Osteocyte (in vitro differentiated cells): Measurements from ENCODE around the gene TPSB2. TPM values are rescaled to one million over a fixed set of nuclear protein-coding genes. Genes with fewer than 3 reads are reported as not detected.
"Not testable (repeated sequence)": the region's sequence is repeated elsewhere in the genome, so short reads cannot be mapped to it uniquely, and the experiment has no call there.

Experiments
- DNase-seq: peaks from one replicate; pipeline ENCODE4 v3.0.0; 2021; ENCODE audit warnings: mixed read lengths; ENCODE audit not compliant: unreplicated experiment; ENCODE audit errors: extremely low spot score
- H3K27ac Mint-ChIP-seq: one replicate; pipeline ENCODE4 v1.8.0; 2021; ENCODE audit warnings: mild to moderate bottlenecking, mixed read lengths; ENCODE audit not compliant: unreplicated experiment
- H3K27me3 Mint-ChIP-seq: one replicate; pipeline ENCODE4 v1.8.0; 2021; ENCODE audit warnings: mixed read lengths; ENCODE audit not compliant: unreplicated experiment
- H3K36me3 Mint-ChIP-seq: one replicate; pipeline ENCODE4 v1.8.0; 2021; ENCODE audit warnings: mixed read lengths; ENCODE audit not compliant: unreplicated experiment
- H3K4me1 Mint-ChIP-seq: one replicate; pipeline ENCODE4 v1.8.0; 2021; ENCODE audit warnings: mixed read lengths; ENCODE audit not compliant: unreplicated experiment
- H3K4me3 Mint-ChIP-seq: one replicate; pipeline ENCODE4 v1.8.0; 2021; ENCODE audit warnings: mild to moderate bottlenecking, moderate library complexity, mixed read lengths; ENCODE audit not compliant: unreplicated experiment
- H3K9me3 Mint-ChIP-seq: one replicate; pipeline ENCODE4 v1.8.0; 2021; ENCODE audit warnings: mixed read lengths; ENCODE audit not compliant: unreplicated experiment
- CTCF ChIP-seq: fragments of 200-600 bp; sonication (generic); IDR thresholded peaks from 2 replicates; pipeline ENCODE4 v1.5.0; 2021; ENCODE audit warnings: antibody characterized with exemption, mild to moderate bottlenecking, moderate library complexity
- total RNA-seq: library from RNA; stranded (reverse); gene quantifications from 2 replicates; pipeline ENCODE4 v1.2.1, GENCODE V29; 2021

Gene TPSB2
- total RNA-seq, 1 donor from 2014 or later, result not detected

DNA sequence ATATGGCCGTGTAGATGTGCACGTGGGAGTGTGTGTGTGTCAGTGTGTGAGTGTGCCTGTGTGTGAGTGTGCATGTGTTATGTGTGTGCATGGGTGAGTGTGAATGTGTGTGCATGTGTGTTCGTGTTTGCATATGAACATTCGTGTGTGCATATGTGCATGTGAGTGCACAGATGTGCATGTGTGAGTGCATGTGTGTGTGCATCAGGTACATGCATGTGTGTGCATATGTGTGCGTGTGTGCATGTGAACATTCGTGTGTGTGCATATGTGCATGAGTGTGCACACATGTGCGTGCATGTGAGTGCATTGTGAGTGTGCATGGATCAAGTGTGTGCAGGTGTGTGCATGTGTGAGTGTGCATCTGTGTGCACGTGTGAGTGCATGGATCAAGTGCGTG is 8.0 kb upstream of the TPSB2 start:
- DNase-seq, result no peak
- Mint-ChIP-seq H3K27me3 (no peaks in the 10 kb centered on the region), H3K4me3 (no peak overlapping the region), H3K27ac (no peak overlapping the region), H3K4me1 (no peaks in the 10 kb centered on the region), H3K36me3 (no peaks in the 10 kb centered on the region), H3K9me3 (no peaks in the 10 kb centered on the region)
- TF ChIP-seq CTCF, result no peak

DNA sequence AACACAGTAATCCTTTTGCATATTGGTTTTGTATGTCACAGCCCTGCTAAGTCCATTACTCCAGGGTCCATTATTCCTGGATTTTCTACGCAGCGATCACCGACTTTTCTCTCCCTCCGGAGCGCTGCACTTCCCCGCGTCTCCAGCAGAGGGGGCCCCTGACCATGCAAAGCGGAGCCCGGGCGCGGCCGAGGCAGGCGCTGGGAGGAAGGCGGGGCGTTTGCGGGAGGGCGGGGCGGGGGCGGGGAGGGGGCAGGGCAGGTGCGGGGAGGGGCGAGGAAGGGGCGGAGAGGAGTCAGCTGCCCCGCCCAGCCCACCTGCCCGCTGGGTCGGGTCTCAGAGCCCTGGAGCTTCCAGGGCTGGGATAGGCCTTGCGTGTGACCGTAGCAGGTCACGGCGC is 6.7 kb upstream of the TPSB2 start:
- H3K4me1 Mint-ChIP-seq, H3K27me3 Mint-ChIP-seq, H3K9me3 Mint-ChIP-seq, H3K27ac Mint-ChIP-seq, H3K4me3 Mint-ChIP-seq, DNase-seq, H3K36me3 Mint-ChIP-seq: not testable (repeated sequence)

DNA sequence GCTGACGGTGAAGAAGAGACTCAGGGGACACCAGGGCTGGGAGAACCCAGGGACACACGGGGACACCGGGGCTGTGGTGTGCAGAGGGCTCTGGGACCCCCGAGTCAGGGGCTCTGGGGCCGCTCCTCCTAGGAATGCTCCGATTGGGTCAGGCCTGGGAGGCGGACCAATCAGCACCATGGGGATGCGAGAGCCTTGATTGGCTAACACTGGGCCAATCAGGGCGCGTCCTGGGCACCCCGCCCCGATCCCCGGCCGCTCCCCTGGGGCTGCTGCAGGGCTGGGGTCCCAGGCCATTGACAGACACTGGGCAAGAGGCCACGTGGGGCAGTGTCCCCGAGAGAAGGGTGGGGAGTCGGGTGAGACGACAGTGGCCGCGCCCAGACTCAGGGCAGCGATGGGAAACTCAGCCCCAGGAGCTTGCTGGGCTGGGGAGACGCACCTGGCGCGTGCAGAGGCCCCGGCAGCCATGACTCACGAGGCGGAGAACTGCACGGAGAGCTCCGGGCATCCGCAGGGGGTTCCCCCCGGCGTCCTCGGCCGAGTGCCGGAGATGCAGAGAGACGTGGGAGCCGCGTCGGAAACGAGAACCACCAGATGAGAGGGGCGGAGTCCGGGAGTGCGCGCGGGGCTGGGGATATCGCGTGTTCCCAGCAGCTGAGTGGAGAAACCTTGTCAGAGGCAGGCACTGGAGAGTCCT is 2.2 kb upstream of the TPSB2 start:
- H3K27ac Mint-ChIP-seq, H3K9me3 Mint-ChIP-seq, DNase-seq, H3K4me1 Mint-ChIP-seq, H3K36me3 Mint-ChIP-seq, H3K4me3 Mint-ChIP-seq, H3K27me3 Mint-ChIP-seq: not testable (repeated sequence)

DNA sequence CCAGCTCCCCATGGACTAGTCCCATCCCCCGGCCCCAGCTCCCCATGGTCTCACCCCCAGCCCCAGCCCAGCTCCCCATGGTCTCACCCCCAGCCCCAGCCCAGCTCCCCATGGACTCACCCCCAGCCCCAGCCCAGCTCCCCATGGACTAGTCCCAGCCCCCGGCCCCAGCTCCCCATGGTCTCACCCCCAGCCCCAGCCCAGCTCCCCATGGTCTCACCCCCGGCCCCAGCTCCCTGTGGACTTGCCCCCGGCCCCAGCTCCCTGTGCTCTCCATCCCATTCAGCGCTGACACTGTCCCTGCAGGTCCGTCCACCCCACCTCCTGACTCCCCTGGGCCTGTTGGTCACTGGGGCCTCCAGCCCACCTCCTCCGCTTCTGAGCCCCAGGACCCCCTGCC is 1.3 kb upstream of the TPSB2 start:
- not testable (repeated sequence) for H3K4me3 Mint-ChIP-seq, H3K27ac Mint-ChIP-seq, H3K9me3 Mint-ChIP-seq, H3K27me3 Mint-ChIP-seq, H3K4me1 Mint-ChIP-seq, DNase-seq, H3K36me3 Mint-ChIP-seq

DNA sequence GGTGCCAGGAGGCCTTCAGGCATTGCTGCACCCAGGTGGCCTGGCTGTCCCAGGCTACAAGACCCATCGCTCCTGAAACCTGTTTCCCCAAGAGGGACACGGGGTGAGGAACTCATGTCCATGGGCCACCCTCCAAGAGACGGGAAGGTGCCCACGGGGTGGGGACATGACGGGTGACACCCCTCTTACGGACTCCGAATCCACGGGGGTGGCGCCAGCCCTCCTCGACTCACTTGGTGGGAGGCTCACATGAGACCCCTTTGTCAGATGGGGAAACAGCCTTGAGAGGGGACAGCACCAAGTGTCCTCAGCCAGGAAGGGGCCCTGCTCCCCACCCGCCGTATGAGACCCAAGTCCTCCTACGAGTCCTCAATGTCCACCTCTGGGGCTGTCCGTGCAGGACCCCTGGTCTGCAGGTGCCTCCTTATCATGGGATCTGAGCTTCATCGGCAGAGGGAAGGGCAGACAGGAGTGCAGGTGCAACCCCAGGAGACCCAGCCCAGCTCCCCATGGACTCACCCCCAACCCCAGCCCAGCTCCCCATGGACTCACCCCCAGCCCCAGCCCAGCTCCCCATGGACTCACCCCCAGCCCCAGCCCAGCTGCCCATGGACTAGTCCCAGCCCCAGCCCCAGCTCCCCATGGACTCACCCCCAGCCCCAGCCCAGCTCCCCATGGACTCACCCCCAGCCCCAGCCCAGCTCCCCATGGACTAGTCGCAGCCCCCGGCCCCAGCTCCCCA is 658 bp upstream of the TPSB2 start:
- H3K4me3 Mint-ChIP-seq, H3K36me3 Mint-ChIP-seq, DNase-seq, H3K27me3 Mint-ChIP-seq, H3K4me1 Mint-ChIP-seq, H3K9me3 Mint-ChIP-seq, H3K27ac Mint-ChIP-seq: not testable (repeated sequence)

DNA sequence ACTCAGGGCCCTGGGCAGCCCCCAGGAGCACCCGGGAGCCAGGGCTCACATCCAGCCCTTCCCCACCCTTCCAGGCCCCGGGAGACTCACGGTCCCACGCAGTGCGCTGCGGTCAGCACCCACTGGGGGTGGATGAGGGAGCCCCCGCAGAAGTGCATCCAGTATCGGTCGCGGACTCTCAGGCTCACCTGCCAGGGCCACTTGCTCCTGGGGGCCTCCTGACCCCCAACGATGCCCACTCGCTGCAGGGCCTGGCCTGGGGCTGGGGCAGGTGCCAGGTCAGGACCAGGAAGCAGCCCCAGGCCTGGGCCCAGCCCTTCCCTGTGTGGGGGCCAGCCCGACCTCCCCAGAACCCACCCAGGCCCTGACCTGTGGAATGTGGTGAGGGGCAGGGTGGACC is 508 bp downstream of the TPSB2 start:
- not testable (repeated sequence) for H3K27ac Mint-ChIP-seq, H3K36me3 Mint-ChIP-seq, H3K4me3 Mint-ChIP-seq, DNase-seq, H3K27me3 Mint-ChIP-seq, H3K4me1 Mint-ChIP-seq, H3K9me3 Mint-ChIP-seq

DNA sequence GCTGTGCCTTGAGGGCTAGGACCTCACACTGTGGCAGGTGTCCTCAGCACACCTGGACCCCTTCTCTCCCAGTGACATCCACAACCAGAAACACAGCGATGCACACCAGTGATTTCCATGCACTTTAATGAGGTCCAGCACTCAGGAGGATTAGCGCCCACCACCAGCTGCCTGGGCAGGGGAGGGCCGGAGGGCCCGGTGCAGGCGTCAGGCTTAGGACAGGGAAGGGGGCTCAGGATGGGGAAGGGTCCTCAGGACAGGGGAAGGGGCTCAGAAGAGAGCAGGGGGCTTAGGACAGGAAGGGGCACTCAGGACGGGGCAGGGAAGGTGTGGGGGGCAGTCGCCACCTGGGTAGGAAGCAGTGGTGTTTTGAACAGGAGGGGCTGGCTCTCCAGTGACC is 1.8 kb downstream of the TPSB2 start:
- H3K4me1 Mint-ChIP-seq, H3K36me3 Mint-ChIP-seq, H3K27me3 Mint-ChIP-seq, H3K4me3 Mint-ChIP-seq, H3K9me3 Mint-ChIP-seq, DNase-seq, H3K27ac Mint-ChIP-seq: not testable (repeated sequence)

DNA sequence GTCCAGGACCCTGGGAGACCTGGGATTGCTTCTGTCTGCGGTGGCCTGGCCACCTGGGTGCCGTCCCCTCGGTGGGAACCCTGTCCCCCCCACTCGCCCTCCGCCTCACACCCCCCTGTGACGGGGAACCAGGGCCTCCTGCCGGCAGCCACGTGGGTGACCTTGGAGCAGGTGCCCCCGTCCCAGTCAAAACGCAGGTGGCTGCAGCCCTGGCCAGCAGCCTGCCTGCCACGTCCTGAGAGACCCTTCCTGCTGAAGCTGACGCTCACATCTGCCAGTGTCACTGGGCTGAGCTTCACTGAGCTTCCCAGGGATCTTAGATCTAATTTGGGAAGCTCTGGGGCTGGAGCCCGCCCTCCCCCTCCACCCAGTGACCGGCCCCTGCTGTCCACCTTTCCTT is 3.3 kb downstream of the TPSB2 start:
- H3K27me3 Mint-ChIP-seq, H3K27ac Mint-ChIP-seq, H3K36me3 Mint-ChIP-seq, H3K4me3 Mint-ChIP-seq, DNase-seq, H3K4me1 Mint-ChIP-seq, H3K9me3 Mint-ChIP-seq: not testable (repeated sequence)

- not testable (repeated sequence) for H3K27ac Mint-ChIP-seq, H3K4me3 Mint-ChIP-seq, H3K9me3 Mint-ChIP-seq, H3K36me3 Mint-ChIP-seq, H3K4me1 Mint-ChIP-seq, DNase-seq, H3K27me3 Mint-ChIP-seq
Observed at GRCh38 chr16:1225728-1226311, 4.2 kb downstream of the TPSB2 start.
